ENCODE results near the gene TANGO6. TPM values are rescaled to one million over a fixed set of nuclear protein-coding genes. Genes with fewer than 3 reads are reported as not detected.
"Not testable (repeated sequence)": the region's sequence is repeated elsewhere in the genome, so short reads cannot be mapped to it uniquely, and the experiment has no call there.

TANGO6 gene
- total RNA-seq, 2 donors from 2014 or later = 37.3 to 55.4 TPM

DNA sequence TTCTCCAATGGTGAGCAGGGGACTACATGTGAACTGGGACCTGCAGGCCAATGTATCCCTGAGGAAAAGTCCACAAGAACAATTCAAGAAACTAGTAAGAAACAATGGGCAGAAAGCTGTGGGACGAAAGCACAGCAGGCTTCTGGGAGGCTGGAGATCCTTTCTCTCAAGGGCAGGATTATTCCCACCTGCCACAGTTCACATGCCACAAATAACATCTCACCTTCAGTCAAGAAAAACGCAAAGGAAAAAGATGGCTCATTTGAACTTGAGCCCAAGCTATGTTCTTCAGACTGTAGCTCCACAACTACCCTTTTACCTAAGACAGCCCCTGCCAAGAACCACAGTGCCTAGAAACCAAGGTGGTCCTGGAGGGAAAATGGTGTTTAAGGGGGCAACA is 275.1 kb downstream of the TANGO6 start:
- Histone ChIP-seq H3K36me3 (peaks cover 51% of the 10 kb centered on the region), H3K4me3 (no peak overlapping the region), H3K4me1 (ENCODE audit: control insufficient read depth in 1 of 2, low read depth in 2 of 2) (peaks cover 7 to 22% of the 10 kb centered on the region in 2 donors), H3K9me3 (no peaks in the 10 kb centered on the region), H3K27ac (no peak overlapping the region), H3K27me3 (replicated peaks; ENCODE audit: insufficient read depth) (no peaks in the 10 kb centered on the region)
- DNase-seq (ENCODE audit: low spot score) (no peak), ATAC-seq (ENCODE audit: insufficient number of reproducible peaks, low FRiP score, low read depth) (no peak)
- TF ChIP-seq, protein P1, sequence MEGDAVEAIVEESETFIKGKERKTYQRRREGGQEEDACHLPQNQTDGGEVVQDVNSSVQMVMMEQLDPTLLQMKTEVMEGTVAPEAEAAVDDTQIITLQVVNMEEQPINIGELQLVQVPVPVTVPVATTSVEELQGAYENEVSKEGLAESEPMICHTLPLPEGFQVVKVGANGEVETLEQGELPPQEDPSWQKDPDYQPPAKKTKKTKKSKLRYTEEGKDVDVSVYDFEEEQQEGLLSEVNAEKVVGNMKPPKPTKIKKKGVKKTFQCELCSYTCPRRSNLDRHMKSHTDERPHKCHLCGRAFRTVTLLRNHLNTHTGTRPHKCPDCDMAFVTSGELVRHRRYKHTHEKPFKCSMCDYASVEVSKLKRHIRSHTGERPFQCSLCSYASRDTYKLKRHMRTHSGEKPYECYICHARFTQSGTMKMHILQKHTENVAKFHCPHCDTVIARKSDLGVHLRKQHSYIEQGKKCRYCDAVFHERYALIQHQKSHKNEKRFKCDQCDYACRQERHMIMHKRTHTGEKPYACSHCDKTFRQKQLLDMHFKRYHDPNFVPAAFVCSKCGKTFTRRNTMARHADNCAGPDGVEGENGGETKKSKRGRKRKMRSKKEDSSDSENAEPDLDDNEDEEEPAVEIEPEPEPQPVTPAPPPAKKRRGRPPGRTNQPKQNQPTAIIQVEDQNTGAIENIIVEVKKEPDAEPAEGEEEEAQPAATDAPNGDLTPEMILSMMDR (IDR thresholded peaks at IDR 0.05) = no peak

DNA sequence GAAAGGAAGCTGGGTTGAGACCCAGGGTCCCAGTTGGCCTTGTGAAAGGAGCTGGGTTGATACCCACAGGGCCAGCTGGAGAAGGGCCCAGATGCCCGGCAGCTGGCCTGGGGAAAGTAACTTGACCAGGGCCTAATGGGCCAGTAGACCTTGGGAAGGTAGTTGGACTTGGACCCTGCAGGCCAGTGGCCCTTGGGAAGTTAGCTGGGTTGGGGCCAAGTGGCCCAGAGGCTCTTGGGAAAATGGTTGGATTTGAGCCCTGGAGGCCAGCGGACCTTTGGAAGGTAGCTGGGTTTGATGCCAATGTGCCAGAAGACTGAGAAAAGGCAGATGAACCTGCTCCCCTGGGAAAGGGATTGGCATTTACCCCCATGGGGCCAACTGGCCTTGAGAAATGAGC is 275.7 kb downstream of the TANGO6 start:
- Histone ChIP-seq H3K36me3 (peaks cover 48% of the 10 kb centered on the region), H3K9me3 (no peaks in the 10 kb centered on the region), H3K27me3 (replicated peaks; ENCODE audit: insufficient read depth) (no peaks in the 10 kb centered on the region), H3K4me3 (no peak overlapping the region), H3K27ac (no peak overlapping the region), H3K4me1 (ENCODE audit: control insufficient read depth in 1 of 2, low read depth in 2 of 2) (peaks cover 7 to 22% of the 10 kb centered on the region in 2 donors)
- TF ChIP-seq, protein P1 (IDR thresholded peaks at IDR 0.05) = no peak
- DNase-seq (ENCODE audit: low spot score) = no peak
- ATAC-seq (ENCODE audit: insufficient number of reproducible peaks, low FRiP score, low read depth) = no peak

DNA sequence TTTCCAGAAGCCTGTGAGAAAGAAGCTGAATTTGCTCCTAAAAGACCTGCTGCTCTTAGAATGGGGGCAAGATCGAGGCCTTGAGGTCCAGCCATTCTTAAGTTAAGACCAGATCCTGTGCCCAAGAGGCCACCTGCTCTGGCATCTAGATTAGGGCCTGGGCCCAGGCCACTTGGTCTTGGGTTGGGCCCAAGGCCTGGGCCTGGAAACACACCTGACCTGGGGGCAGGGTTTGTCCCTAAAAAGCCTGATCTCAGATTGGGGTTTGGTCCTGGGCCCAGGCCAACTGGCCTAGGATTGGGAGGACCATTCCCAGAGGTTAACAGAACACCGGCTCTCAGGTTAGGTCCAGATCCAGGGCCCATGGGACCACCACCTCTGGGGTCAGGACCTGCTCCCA is 276.2 kb downstream of the TANGO6 start:
- Histone ChIP-seq H3K4me1 (ENCODE audit: control insufficient read depth in 1 of 2, low read depth in 2 of 2) (peaks cover 7 to 22% of the 10 kb centered on the region in 2 donors), H3K9me3 (no peaks in the 10 kb centered on the region), H3K4me3 (no peak overlapping the region), H3K27ac (no peak overlapping the region), H3K27me3 (replicated peaks; ENCODE audit: insufficient read depth) (no peaks in the 10 kb centered on the region), H3K36me3 (peaks cover 45% of the 10 kb centered on the region)
- ATAC-seq (ENCODE audit: insufficient number of reproducible peaks, low FRiP score, low read depth) = no peak
- TF ChIP-seq, protein P1 (IDR thresholded peaks at IDR 0.05) = no peak
- DNase-seq (ENCODE audit: low spot score) = no peak

DNA sequence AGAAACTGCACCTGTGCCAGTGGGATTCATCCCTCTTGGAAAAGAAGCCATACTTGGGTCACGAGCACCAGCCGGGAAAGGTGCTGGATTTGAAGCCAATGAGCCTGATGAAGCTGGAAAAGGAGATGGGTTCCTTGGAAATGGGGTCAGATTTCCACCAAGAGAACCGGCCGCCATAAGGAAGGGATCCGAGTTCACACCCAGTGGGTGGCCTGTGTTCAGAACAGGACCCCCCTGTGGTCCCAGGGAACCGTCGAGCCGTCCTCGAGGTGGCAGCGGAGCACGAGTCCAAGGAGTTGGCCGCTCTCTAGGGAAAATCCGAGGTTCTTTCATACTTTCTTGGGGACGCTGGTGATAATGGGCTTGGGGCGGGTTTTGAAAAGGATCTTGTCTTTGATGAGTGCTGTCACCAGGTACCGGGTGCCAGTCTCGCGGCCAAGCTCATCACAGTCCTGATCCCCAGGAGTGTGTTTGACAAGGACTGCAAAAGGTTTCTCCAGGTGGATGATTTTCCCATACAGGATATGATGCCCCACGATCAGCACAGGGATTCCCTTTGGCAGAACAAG is 276.8 kb downstream of the TANGO6 start:
- Histone ChIP-seq H3K9me3 (no peaks in the 10 kb centered on the region), H3K27me3 (replicated peaks; ENCODE audit: insufficient read depth) (no peaks in the 10 kb centered on the region), H3K4me1 (ENCODE audit: control insufficient read depth in 1 of 2, low read depth in 2 of 2) (peaks cover 7 to 22% of the 10 kb centered on the region in 2 donors), H3K36me3 (peaks cover 39% of the 10 kb centered on the region), H3K27ac (no peak overlapping the region), H3K4me3 (no peak overlapping the region)
- TF ChIP-seq, protein P1 (IDR thresholded peaks at IDR 0.05) = no peak
- no peak for DNase-seq (ENCODE audit: low spot score)
- no peak for ATAC-seq (ENCODE audit: insufficient number of reproducible peaks, low FRiP score, low read depth)

DNA sequence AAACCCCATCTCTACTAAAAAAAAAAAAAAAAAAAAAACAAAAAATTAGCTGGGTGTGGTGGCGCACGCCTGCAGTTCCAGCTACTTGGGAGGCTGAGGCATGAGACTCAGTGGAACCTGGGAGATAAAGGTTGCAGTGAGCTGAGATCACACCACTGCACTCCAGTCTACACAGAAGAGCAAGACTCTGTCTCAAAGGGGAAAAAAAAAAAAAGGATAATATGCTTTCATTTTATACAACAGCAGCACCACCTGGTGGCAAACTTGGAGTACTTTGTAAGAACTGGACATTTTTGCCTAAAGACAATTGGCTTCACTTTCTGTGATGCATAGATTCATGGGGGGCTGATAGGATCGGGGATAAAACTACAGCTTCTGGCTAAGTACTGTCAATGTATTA is 280.6 kb downstream of the TANGO6 start:
- TF ChIP-seq, protein P1 (IDR thresholded peaks at IDR 0.05) = peak; percentile 66
- no peak for ATAC-seq (ENCODE audit: insufficient number of reproducible peaks, low FRiP score, low read depth)
- H3K9me3 ChIP-seq = no peaks in the 10 kb centered on the region
- no peak overlapping the region for H3K4me3 ChIP-seq
- no peak for DNase-seq (ENCODE audit: low spot score)
- H3K27ac ChIP-seq = no peak overlapping the region
- H3K27me3 ChIP-seq (replicated peaks; ENCODE audit: insufficient read depth) = no peaks in the 10 kb centered on the region
- peaks cover 23% of the 10 kb centered on the region for H3K36me3 ChIP-seq
- H3K4me1 ChIP-seq (ENCODE audit: control insufficient read depth in 1 of 2, low read depth in 2 of 2) = peaks cover 6 to 7% of the 10 kb centered on the region in 2 donors

DNA sequence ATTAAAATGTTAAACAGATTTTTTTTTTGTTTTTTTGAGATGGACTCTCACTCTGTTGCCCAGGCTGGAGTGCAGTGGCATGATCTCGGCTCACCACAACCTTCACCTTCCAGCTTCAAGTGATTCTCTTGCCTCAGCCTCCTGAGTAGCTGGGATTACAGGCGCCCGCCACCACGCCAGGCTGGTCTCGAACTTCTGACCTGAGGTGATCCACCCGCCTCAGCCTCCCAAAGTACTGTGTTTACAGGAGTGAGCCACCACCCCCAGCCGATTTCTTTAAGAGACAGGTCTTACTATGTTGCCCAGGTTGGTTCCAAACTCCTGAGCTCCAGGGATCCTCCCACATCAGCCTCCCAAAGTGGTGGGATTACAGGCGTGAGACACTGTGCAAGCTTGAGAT is 281.1 kb downstream of the TANGO6 start:
- not testable (repeated sequence) for ATAC-seq (ENCODE audit: insufficient number of reproducible peaks, low FRiP score, low read depth); DNase-seq (ENCODE audit: low spot score)

DNA sequence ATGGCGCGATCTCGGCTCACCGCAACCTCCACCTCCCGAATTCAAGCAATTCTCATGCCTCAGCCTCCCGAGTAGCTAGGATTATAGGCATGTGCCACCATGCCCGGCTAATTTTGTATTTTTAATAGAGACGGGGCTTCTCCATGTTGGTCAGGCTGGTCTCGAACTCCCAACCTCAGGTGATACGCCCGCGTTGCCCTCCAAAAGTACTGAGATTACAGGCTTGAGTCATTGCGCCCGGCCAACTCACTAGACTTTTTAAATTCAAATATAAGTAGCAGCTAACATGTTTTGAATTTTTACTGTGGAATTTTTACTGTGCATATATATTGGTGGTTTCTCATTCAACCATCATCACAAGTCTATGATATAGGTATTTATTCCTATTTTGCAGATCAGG is 281.6 kb downstream of the TANGO6 start:
- H3K4me3 ChIP-seq; H3K27ac ChIP-seq; H3K4me1 ChIP-seq (ENCODE audit: control insufficient read depth in 1 of 2, low read depth in 2 of 2); H3K9me3 ChIP-seq; DNase-seq (ENCODE audit: low spot score); ATAC-seq (ENCODE audit: insufficient number of reproducible peaks, low FRiP score, low read depth); H3K27me3 ChIP-seq (replicated peaks; ENCODE audit: insufficient read depth): not testable (repeated sequence)
- peaks cover 13% of the 10 kb centered on the region for H3K36me3 ChIP-seq

More for the DNA sequence above, 281.1 kb downstream of the TANGO6 start:
- H3K4me3 ChIP-seq; H3K4me1 ChIP-seq (ENCODE audit: control insufficient read depth in 1 of 2, low read depth in 2 of 2); H3K27ac ChIP-seq; H3K27me3 ChIP-seq (replicated peaks; ENCODE audit: insufficient read depth); H3K9me3 ChIP-seq: not testable (repeated sequence)
- H3K36me3 ChIP-seq = peaks cover 18% of the 10 kb centered on the region
